IPS-NIHi7 (cell line): ENCODE data around the gene IFNL4.
"Not testable (repeated sequence)": the region's sequence is repeated elsewhere in the genome, so short reads cannot be mapped to it uniquely, and the experiment has no call there.

Source experiments
- DNase-seq: peaks from one replicate; pipeline ENCODE4 v3.0.0; 2012; ENCODE audit warnings: mixed read lengths; ENCODE audit errors: extremely low spot score

IFNL4 gene

DNA sequence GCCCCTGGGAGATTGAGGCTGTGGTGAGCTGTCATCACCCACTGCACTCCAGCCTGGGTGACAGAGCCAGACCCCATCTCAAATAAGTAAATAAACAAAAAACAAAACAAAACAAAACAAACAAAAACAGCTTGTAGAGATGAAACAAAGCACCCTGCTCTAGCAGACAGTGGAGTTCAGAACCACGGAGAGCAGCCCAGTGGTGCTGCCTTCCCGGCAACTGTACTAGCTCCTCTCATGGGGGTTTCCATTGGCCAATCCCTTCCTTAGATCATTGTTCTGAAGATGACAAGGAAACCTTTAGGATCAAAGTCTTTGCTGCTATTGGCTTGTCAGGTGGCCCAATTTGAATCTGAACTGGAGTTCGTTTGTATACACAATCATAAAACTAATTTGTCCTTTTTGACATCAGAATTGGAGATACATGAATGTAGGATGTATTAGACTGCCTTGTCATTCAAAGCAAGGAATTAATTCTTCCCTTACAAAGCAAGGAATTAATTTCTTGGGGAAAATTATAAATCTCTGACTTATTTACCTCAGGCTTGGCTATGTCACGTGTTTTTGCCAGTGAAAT is 24.9 kb downstream of the IFNL4 start:
- peak; percentile 85 for DNase-seq

DNA sequence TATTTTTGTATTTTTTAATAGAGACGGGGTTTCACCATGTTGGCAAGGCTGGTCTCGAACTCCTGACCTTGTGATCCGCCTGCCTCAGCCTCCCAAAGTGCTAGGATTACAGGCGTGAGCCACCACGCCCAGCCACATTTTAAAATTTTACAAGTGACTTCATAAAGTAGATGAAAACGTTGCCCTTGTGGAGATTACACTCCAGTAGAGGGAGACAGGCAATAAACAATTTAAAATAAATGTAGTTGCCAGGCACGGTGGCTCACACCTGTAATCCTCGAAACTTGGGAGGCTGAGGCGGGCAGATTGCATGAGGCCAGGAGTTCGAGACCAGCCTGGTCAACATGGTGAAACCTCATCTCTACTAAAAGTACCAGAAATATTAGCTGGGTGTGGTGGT is 29.5 kb downstream of the IFNL4 start:
- DNase-seq = not testable (repeated sequence)

DNA sequence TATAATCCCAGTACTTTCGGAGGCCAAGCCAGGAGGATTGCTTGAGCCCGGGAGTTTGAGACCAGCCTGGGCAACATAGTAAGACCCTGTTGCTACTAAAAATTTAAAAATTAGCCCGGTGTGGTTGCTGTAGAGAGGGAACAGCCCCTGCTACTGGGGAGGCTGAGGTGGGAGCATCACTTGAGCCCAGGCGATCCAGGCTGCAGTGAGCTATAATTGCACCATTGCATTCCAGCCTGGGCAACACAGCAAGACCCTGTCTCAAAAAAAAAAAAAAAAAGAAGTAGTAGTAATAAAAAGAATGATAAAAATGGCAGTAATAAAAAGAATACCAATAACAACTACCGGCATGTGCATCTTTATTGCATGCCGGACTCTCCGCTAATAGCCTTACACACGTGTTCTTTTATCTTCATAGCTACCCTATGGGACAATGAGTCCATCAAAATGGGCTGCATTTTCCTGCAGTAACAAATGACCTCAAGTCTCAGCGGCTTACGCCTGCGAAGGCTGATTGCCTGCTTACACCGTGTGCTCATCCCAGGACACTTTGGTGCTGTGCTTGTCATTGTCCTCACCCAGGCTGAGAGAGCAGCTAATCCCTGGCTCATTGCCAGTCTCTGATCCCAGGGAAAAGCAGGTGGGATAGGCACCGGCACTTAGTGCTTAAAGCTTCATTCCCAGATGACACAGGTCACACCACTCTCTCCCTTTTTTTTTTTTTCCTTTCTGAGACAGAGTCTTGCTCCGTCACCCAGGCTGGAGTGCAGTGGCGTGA is 30.2 kb downstream of the IFNL4 start:
- no peak for DNase-seq

DNA sequence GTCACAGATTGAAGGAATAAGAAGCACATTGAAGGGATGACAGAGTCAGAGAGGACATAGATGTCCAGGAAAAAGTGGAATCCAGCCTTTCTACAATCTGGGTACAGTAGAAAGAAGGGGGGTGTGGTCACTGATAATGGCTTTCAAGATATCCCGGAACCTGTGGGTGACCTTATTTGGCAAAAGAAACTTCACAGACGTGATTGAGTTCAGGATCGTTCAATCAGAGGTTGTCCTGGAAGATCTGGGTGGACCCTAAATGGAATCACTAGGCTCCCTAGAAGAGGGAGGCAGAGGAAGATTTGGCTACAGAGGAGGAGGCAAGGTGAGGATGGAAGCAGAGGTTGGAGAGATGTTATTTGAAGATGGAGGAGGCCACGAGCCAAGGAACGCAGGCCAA is 31.6 kb downstream of the IFNL4 start:
- no peak for DNase-seq

DNA sequence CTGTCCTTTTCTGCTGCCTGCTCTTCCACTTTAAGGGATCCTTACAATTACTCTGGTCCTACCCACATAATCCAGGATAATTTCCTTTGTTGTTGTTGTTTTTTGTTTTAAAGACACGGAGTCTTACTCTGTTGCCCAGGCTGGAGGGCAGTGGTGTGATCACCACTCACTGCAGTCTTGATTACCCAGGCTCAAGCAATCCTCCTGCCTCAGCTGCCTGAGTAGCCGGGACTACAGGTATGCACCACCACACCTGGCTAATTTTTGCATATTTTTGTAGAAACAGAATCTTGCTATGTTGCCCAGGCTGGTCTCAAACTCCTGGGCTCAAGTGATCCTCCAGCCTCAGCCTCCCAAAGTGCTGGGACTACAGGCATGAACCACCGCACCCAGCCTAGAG is 33.3 kb downstream of the IFNL4 start:
- DNase-seq = not testable (repeated sequence)

DNA sequence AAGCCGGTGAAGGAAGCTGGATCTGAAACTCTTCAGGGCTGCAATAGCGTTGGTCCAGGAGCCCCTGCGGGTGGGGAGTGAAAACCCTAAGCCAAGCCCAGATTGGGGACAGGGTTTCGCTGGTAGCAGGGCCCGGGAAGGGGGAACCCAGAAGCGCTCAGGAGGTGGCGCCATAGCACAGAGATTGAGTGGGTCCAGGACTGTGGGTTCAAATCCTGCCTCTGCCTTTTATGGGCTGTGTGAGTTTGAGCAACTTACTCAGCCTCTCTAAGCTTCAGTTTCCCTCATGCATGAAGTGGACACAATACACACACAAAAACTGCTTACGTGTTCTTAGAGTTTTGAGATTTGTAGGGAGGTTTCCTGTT is 36.3 kb downstream of the IFNL4 start:
- DNase-seq = peak; percentile 79

DNA sequence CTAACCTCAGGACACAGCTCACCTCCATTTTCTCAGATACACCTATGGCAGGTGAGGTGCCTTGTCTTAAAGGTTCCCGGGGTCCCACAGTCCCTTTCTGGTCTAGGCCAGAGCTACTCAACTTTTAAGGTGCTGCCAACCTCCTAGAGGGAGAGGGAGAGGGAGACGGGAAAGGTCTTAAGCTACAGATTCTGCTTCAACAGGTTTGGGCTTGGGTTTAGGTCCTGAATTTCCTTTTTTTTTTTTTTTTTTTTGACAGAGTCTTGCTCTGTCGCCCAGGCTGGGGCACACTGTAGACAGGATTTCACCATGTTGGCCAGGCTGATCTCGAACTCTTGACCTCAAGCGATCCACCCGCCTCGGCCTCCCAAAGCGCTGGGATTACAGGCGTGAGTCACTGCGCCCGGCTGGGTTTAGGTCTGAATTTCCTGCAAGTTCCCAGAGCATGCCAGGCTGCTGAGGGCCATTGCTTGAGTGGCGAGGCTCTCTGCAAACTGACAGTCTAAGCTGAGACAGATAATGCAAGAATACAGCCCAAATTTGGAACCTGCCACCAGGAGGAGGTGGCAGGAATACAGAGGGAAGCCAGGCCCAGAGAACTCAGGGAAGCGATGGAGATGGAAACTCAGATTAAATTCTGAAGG is 36.8 kb downstream of the IFNL4 start:
- DNase-seq = no peak

DNA sequence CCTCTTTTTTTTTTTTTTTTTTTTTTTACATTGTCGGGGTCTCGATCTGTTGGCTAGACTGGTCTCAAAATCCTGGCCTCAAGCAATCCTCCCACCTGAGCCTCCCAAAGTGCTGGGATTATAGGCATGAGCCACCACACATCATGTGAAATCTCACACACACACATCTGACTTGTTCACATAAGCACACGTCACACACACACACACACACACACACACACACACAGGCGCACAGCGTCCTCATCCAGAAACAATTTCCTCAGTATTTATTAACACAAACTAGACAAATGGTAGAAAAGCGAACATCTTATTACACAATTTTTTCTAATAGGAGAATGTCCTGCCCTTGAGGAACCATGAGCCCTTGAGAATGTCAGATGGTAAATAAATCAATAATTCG is 39.5 kb downstream of the IFNL4 start:
- no peak for DNase-seq

DNA sequence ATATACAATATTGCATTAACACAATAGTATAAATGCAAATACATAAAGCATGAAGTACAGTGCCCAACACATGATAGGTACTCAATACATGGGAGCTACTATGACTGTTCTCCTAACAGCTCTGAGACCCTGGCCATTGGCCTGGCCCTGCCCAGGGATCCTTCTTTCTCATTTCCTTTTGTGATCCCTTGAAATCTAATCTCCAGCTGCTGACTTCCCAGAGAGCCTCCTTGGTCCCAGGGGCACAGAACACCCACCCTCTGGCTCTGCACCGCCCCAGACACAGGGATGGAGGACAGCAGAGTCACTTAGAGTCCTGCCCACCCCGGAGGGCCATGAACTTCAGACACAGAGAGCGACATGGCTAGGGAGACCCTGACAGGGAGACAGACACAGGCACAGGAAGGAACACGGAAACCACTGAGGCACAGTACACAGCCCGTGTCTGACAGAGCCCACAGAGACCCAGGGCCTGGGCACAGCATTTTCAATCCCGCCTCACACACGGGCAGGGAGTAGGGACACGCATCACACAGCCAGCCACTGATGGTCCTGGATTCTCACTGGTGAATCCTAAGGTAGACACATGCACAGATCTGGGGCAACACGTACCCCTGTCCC is 40.4 kb downstream of the IFNL4 start:
- no peak for DNase-seq

DNA sequence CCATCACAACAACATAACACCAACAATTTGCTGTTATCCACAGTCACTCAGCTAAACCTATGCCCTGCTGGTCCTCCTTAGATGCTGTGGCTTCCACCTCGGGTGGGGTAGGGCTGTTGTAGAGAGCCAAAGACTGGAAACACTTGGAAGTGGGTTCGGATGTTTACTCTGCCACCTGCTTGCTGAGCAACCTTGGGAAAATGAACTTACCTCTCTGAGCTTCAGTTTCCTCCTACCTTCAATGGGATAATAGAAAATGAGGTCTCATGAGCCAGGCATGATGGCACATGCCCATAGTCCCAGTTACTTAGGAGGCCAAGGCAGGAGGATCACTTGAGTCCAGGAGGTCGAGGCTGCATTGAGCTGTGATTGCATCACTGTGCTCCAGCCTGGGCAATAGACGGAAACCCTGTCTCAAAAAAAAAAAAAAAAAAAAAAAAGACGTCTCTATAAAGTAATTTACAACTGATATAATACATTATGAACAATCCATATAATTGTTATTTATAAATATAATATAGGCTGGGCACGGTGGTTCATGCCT is 41.3 kb downstream of the IFNL4 start:
- DNase-seq = no peak

DNA sequence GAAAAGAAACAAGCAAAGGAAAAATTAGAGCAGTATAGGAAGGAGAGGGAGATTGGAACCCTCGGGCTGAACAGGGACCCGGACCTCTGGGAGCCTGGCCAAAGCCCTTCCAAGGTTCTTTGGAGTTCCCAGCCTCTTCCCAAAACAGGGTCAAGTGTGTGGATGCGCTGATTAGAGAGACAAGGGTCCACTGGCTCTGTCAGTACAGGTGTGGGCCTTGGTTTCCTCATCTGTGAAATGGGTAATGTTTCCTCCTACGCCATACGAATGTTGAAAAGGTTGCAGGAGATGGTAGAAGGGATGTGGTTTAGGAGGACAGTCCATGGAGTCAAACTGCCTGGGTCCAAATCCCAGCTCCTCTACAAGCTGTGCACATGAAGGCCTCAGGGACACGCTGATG is 42.5 kb downstream of the IFNL4 start:
- DNase-seq = no peak

DNA sequence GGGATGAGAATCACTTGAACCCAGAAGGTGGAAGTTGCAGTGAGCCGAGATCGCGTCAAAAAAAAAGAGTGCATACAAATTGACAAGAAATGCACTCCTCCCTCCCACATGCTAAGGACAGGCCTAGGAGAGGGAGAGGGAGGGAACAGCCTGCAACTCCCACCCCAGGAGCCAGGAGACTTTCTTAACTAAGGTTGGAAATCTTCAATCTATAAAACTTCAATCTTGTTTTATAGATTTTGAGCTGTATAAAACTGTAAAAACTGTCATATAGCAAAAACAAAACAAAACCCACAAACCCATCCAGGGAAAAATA is 43.2 kb downstream of the IFNL4 start:
- no peak for DNase-seq

DNA sequence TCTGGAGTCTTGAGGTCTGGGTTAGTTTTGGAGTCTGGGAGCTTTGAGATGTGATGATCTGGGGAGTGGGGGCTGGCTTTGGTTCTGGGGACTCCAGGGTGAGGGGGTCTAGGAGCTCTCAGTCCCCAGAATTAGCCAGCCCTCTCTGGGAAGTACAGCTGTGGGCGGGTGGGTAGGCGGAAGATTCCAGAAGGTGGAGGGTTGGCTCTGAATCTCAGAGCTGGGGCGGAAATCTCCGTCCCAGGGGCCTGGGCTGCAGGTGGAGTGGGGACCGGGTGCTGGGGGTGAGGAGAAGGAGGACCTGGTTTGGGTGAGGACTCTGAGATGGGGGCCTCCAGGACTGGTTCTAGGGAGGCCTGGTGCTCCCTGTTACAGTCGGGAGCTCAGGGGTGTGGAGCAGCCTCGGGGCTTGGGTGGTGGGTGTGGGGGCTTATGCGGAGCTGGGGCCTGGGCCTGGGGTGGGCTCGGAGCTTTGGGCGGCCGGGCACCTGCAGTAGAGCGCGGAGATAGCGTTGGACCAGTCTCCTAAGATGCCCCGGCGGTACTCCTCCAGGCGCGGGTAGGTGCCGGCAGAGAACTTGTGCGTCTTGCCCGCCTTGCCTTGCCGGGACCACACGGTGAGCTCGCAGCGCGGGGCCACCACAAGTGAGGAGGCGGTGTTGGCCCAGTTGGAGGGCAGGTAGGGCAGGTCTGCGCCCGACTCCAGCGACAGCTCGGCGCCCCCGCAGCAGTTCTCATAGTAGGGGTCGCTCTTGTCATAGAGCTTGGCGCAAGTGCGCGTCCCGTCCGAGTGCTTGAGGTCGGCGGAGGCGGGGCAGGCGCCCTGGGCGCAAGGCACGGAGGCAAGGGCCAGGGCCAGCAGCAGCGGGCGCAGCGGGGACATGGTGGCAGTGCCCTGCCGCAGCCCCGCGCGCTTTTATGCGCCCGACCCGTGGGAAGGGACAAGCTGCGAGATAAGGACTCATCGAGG is 45.0 kb downstream of the IFNL4 start, which contains the start of gene SYCN:
TSS of gene SYCN (minus strand) at position 892 of the 970 bp plus-strand sequence. CDS start at position 883, 9 bp downstream.
- DNase-seq = no peak

DNA sequence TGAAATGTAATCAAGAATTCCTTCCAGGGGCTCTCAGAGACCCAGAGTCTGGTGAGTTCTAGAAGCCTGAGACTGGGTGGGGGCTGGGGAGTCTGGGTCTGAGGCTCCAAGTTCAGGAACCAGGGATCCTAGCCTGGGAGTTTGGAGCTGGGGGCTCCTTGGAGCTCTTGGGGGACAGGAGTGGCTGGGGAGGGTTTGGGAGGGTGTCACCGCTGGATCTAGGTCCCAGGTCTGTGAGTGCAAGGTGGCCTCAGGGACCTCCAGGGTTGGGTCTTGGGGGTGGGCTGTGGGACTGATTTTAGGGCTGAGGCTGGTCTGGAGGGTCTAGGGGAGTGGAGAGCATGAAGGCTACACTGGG is 45.7 kb downstream of the IFNL4 start:
- DNase-seq = no peak

DNA sequence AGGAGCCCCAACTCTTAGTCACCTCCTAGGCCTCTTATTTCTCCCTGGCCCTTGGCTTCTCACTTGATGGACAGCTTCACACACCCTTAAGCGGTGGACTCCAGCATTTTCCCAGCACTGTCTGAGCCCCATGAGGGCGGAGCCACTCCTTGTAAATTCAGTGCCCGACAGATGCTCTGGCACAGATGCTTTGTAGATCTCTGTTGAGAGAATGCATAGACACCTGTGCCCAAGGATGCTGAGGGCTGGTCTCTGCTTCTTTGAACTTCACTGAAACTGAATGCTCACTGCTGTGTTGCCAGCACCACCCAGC is 47.9 kb downstream of the IFNL4 start:
- no peak for DNase-seq

DNA sequence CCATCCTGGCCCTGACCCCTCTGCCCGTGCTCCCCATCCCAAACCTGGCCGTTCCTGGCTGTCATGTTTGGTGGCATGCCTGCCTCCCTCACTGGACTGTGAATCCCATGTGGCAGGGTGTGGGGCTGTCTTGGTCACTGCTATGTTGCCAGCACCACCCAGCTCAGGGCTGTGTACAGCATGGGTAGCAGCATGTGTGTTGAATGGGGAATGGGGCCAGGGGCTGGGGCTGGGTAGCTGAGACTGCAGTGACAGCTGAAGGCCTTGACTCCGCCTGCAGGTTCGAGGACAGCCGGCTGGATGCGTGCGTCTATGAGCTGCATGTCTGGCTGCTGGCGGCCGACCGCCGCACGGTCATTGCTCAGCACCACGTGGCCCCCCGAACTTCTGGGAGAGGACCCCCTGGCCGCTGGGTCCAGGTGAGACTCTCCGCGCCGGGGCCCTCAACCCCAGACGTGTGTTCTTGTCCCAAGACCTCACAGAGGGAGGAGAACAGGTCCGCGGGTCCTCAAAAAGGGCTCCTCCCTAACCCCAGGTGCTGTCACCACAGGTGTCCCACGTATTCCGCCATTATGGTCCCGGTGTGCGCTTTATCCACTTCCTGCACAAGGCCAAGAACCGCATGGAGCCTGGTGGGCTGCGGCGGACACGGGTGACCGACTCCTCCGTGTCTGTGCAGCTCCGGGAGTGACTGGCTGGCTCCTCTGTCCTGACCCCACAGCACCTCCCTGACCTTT is 48.4 kb downstream of the IFNL4 start:
- no peak for DNase-seq

DNA sequence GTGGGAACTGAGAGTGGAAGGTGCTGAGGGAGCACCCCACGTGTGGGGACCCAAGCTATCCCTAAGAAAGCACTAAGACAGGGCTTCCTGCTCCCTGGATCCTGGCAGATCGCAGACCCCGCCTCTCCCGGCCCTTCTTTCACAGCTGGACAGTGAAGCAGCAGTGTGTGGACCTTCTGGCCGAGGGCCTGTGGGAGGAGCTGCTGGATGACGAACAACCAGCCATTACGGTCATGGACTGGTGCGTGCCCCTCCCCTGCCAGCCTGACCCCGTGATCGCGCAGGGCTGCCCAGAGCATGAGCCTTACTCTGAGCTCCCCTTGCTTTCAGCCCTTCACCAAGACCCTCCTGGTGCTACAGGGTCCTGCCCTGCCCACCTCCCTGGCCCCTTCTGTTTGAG is 49.6 kb downstream of the IFNL4 start:
- no peak for DNase-seq

DNA sequence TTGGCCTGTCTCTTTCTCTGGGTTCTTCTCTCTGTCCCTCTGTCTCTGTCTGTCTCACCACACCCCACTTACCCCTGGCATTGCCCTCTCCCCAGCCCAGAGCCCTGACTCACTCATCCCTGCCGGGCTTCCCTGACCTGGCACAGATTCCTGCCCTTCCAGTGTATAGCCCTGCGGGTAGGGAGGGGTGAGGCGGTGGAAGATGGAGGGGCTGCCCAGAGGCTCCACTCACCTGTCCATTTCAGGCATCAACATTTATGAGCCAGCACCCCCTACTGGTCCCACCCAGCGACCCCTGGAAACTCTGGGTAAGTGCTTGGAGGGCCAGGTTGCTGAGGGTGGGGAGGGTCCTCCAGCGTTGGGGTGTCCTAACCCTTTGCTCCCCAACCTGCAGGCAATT is 50.8 kb downstream of the IFNL4 start:
- DNase-seq = no peak

DNA sequence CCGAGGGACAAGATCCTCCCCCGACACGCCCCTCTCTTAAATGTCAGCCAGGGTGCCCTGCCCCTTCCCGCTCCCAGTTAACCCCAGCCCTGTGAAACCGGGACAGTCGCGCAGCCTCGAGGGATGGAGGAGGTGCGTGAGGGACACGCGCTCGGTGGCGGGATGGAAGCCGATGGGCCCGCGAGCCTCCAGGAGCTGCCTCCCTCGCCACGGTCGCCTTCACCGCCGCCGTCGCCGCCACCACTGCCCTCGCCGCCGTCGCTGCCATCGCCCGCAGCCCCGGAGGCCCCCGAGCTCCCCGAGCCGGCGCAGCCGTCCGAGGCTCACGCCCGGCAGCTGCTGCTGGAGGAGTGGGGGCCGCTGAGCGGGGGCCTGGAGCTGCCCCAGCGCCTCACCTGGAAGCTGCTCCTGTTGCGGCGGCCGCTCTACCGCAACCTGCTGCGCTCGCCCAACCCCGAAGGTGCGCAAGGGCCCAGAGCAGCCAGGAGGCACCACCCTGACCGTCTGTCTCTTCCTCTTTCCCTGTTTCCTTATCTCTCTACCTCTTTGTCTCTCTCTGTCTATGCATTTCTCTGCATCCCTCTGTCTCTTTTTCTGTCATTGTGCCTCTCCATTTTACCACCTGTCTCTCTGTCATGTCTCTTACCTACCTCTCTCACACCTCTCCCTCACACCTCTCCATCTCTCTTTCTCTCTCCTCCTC is 51.6 kb downstream of the IFNL4 start, which contains the start of gene NCCRP1:
TSS of gene NCCRP1 (plus strand) at position 105 of the 703 bp plus-strand sequence. CDS start at position 124, 19 bp downstream.
- peak; percentile 50 for DNase-seq

DNA sequence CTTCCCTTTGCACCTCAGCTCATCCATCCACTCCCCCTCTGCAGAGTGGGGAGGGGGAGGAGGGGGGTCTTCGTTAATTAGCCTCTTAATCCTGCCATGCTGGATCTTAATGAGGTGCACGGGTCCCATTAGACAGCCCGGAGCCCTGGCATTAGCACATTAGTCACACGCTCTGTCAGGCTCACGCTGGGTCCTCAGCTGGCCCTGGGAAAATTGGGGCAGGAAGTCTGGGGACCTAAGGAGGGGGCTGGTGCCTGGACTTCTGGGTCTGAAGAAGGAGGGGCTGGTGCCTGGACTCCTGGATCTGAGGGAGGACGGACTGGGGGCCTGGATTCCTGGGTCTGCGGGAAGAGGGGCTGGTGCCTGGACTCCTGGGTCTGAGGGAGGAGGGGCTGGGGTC is 52.3 kb downstream of the IFNL4 start:
- DNase-seq = no peak
